Measurements from ENCODE around the gene DYRK4. TPM values are rescaled to one million over a fixed set of nuclear protein-coding genes. Genes with fewer than 3 reads are reported as not detected.

The DYRK4 gene
- total RNA-seq, 1 experiment from 2014 or later = 8.8 TPM

DNA sequence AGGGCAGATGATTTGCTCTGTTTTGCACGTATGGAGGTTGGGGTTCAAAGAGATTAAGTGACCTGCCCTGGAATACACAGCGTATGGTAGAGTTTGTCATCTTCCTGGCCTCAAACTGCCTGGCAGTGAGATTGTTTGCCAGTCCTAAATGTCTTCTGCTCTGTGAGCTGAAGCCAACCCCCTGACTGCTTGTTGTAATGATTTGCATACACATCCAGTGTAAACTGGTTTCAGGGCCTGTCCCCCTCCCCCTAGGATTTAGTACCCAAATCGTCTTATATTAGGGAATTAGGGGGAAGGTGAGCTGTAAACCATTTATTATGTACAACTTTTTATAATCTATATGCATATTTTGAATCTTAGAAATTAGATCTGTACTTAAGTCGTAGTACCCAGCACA lies 48.5 kb downstream of the DYRK4 start:
- Mint-ChIP-seq H3K27me3 (ENCODE audit: low read depth) (no peaks in the 10 kb centered on the region), H3K4me1 (peaks cover 4% of the 10 kb centered on the region; the same call in 1 of the 2 replicates), H3K36me3 (peaks cover 5% of the 10 kb centered on the region; the same call in 1 of the 2 replicates), H3K9me3 (no peaks in the 10 kb centered on the region), H3K4me3 (no peak overlapping the region), H3K27ac (peak overlapping the region; percentile 73)
- ATAC-seq (no peak), DNase-seq (ENCODE audit: low spot score) (no peak)
- POLR2A ChIA-PET = no interaction called here
- CTCF ChIA-PET = interaction anchor here (1.2 kb wide), 1 partner anchor 24 kb away, joined by 3 read pairs; no protein-coding TSS in a partner anchor
- TF ChIP-seq, protein P1, sequence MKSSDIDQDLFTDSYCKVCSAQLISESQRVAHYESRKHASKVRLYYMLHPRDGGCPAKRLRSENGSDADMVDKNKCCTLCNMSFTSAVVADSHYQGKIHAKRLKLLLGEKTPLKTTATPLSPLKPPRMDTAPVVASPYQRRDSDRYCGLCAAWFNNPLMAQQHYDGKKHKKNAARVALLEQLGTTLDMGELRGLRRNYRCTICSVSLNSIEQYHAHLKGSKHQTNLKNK (CRISPR knock-in tag; IDR thresholded peaks at IDR 0.05) = no peak
- TF ChIP-seq, protein P2, sequence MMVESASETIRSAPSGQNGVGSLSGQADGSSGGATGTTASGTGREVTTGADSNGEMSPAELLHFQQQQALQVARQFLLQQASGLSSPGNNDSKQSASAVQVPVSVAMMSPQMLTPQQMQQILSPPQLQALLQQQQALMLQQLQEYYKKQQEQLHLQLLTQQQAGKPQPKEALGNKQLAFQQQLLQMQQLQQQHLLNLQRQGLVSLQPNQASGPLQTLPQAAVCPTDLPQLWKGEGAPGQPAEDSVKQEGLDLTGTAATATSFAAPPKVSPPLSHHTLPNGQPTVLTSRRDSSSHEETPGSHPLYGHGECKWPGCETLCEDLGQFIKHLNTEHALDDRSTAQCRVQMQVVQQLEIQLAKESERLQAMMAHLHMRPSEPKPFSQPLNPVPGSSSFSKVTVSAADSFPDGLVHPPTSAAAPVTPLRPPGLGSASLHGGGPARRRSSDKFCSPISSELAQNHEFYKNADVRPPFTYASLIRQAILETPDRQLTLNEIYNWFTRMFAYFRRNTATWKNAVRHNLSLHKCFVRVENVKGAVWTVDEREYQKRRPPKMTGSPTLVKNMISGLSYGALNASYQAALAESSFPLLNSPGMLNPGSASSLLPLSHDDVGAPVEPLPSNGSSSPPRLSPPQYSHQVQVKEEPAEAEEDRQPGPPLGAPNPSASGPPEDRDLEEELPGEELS (CRISPR knock-in tag; IDR thresholded peaks at IDR 0.05) = no peak
- TF ChIP-seq SP1 (CRISPR knock-in tag; conservative IDR thresholded peaks at IDR 0.05) (no peak), NR3C1 (CRISPR knock-in tag; conservative IDR thresholded peaks at IDR 0.05; ENCODE audit: low read depth) (no peak), KAT7 (CRISPR knock-in tag; IDR thresholded peaks at IDR 0.05; ENCODE audit: borderline replicate concordance) (no peak), NR1H2 (CRISPR knock-in tag; IDR thresholded peaks at IDR 0.05) (no peak), ELF4 (CRISPR knock-in tag; IDR thresholded peaks at IDR 0.05; ENCODE audit: low read depth) (no peak), ZNF219 (CRISPR knock-in tag; IDR thresholded peaks at IDR 0.05; ENCODE audit: borderline replicate concordance) (no peak)
- TF ChIP-seq, protein P3, sequence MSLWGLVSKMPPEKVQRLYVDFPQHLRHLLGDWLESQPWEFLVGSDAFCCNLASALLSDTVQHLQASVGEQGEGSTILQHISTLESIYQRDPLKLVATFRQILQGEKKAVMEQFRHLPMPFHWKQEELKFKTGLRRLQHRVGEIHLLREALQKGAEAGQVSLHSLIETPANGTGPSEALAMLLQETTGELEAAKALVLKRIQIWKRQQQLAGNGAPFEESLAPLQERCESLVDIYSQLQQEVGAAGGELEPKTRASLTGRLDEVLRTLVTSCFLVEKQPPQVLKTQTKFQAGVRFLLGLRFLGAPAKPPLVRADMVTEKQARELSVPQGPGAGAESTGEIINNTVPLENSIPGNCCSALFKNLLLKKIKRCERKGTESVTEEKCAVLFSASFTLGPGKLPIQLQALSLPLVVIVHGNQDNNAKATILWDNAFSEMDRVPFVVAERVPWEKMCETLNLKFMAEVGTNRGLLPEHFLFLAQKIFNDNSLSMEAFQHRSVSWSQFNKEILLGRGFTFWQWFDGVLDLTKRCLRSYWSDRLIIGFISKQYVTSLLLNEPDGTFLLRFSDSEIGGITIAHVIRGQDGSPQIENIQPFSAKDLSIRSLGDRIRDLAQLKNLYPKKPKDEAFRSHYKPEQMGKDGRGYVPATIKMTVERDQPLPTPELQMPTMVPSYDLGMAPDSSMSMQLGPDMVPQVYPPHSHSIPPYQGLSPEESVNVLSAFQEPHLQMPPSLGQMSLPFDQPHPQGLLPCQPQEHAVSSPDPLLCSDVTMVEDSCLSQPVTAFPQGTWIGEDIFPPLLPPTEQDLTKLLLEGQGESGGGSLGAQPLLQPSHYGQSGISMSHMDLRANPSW (CRISPR knock-in tag; conservative IDR thresholded peaks at IDR 0.05; ENCODE audit: low read depth) = no peak
- TF ChIP-seq, protein P4, sequence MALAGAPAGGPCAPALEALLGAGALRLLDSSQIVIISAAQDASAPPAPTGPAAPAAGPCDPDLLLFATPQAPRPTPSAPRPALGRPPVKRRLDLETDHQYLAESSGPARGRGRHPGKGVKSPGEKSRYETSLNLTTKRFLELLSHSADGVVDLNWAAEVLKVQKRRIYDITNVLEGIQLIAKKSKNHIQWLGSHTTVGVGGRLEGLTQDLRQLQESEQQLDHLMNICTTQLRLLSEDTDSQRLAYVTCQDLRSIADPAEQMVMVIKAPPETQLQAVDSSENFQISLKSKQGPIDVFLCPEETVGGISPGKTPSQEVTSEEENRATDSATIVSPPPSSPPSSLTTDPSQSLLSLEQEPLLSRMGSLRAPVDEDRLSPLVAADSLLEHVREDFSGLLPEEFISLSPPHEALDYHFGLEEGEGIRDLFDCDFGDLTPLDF (CRISPR knock-in tag; IDR thresholded peaks at IDR 0.05) = no peak
- TF ChIP-seq, protein P5, sequence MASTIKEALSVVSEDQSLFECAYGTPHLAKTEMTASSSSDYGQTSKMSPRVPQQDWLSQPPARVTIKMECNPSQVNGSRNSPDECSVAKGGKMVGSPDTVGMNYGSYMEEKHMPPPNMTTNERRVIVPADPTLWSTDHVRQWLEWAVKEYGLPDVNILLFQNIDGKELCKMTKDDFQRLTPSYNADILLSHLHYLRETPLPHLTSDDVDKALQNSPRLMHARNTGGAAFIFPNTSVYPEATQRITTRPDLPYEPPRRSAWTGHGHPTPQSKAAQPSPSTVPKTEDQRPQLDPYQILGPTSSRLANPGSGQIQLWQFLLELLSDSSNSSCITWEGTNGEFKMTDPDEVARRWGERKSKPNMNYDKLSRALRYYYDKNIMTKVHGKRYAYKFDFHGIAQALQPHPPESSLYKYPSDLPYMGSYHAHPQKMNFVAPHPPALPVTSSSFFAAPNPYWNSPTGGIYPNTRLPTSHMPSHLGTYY (CRISPR knock-in tag; IDR thresholded peaks at IDR 0.05) = no peak
- TF ChIP-seq, protein P6, sequence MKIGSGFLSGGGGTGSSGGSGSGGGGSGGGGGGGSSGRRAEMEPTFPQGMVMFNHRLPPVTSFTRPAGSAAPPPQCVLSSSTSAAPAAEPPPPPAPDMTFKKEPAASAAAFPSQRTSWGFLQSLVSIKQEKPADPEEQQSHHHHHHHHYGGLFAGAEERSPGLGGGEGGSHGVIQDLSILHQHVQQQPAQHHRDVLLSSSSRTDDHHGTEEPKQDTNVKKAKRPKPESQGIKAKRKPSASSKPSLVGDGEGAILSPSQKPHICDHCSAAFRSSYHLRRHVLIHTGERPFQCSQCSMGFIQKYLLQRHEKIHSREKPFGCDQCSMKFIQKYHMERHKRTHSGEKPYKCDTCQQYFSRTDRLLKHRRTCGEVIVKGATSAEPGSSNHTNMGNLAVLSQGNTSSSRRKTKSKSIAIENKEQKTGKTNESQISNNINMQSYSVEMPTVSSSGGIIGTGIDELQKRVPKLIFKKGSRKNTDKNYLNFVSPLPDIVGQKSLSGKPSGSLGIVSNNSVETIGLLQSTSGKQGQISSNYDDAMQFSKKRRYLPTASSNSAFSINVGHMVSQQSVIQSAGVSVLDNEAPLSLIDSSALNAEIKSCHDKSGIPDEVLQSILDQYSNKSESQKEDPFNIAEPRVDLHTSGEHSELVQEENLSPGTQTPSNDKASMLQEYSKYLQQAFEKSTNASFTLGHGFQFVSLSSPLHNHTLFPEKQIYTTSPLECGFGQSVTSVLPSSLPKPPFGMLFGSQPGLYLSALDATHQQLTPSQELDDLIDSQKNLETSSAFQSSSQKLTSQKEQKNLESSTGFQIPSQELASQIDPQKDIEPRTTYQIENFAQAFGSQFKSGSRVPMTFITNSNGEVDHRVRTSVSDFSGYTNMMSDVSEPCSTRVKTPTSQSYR (CRISPR knock-in tag; IDR thresholded peaks at IDR 0.05) = no peak
- TF ChIP-seq, protein P7, sequence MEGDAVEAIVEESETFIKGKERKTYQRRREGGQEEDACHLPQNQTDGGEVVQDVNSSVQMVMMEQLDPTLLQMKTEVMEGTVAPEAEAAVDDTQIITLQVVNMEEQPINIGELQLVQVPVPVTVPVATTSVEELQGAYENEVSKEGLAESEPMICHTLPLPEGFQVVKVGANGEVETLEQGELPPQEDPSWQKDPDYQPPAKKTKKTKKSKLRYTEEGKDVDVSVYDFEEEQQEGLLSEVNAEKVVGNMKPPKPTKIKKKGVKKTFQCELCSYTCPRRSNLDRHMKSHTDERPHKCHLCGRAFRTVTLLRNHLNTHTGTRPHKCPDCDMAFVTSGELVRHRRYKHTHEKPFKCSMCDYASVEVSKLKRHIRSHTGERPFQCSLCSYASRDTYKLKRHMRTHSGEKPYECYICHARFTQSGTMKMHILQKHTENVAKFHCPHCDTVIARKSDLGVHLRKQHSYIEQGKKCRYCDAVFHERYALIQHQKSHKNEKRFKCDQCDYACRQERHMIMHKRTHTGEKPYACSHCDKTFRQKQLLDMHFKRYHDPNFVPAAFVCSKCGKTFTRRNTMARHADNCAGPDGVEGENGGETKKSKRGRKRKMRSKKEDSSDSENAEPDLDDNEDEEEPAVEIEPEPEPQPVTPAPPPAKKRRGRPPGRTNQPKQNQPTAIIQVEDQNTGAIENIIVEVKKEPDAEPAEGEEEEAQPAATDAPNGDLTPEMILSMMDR (IDR thresholded peaks at IDR 0.05) = no peak
